HEK293 (cell line): ENCODE measurements around the gene PLXNA2.

ENCODE experiments used
- CTCF ChIP-seq: fragments of 450-650 bp; formaldehyde crosslinking; IDR thresholded peaks from 2 replicates; pipeline ENCODE4 v1.5.1; 2016; ENCODE audit warnings: missing biosample characterization, missing genetic modification characterization
- KLF16 ChIP-seq: fragments of 450-650 bp; formaldehyde crosslinking; IDR thresholded peaks from 2 replicates; pipeline ENCODE4 v1.5.1; 2017; ENCODE audit warnings: missing biosample characterization, missing genetic modification characterization
- TCF7L2 ChIP-seq: IDR thresholded peaks from 2 replicates; pipeline ENCODE4 v1.6.1; 2011; ENCODE audit warnings: low read depth, mild to moderate bottlenecking, inconsistent platforms, low read length, moderate library complexity, borderline replicate concordance

GRCh38 chr1:208182880-208183645 lies 61.1 kb downstream of the PLXNA2 start:
- no peak for TF ChIP-seq CTCF
- no peak for TF ChIP-seq TCF7L2
- no peak for TF ChIP-seq KLF16 (tag by site-specific recombination)
